Bone marrow (tissue), 2 donors: ENCODE data around the gene UPB1.
A peak's percentile ranks its signal among the peaks of the same experiment; 100 is the strongest.
"Not testable (repeated sequence)": the region's sequence is repeated elsewhere in the genome, so short reads cannot be mapped to it uniquely, and the experiment has no call there.

Source experiments
- DNase-seq, 2 donors: peaks; one replicate each; lab custom pipeline; 2025; lab: John Stamatoyannopoulos, UW

UPB1 gene

DNA sequence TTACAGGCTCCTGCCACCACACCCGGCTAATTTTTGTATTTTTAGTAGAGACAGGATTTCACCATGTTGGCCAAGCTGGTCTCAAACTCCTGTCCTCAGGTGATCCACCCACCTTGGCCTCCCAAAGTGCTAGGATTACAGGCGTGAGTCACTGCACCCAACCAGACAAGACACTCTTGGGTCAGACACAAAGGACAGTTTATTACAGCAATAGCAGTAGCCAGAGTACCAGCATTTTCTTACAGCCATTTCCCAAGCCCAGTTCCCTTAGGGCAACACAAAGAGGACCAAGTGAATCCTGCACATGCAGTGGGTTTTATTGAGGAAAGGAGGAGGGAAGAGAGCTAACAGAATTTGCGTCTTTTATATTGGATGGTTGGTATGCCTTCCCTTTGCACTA is 35.8 kb downstream of the UPB1 start:
- not testable (repeated sequence) for DNase-seq

DNA sequence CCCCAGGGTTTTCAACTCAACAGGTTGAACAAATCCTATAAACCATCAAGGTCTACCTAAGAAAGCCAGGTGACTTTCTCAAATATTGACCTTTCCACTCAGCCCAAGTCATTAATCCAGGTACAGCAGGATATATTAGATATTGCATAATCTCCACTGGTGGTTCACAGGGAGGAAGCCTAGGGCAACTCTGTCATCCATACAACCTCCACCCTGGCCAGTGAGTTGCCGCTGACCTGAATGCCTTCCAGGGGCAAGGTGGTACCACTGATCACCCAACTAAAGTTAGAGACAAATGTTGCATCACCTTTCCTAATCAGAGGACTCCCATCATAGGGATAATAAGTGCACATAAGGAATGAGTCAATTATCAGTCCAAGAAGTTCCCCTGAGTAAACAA is 36.9 kb downstream of the UPB1 start:
- no peak for DNase-seq

DNA sequence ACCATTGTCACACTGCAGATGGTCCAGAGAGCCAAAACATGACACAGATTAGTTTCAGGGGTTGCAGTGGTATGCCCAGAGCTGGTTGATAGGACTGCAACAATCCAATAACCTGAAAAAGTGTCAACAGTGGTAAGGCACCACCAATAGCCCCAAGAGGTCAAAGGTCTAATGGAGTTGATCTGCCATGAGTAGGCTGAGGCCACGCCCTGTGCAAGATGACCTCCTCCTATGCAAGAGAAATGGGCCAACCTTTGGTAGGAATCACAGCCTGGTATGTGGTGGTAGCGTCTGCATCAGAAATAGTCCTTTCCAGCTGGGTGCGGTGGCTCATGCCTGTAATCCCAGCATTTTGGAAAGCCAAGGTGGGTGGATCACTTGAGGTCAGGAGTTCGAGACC is 40.2 kb downstream of the UPB1 start:
- no peak for DNase-seq

DNA sequence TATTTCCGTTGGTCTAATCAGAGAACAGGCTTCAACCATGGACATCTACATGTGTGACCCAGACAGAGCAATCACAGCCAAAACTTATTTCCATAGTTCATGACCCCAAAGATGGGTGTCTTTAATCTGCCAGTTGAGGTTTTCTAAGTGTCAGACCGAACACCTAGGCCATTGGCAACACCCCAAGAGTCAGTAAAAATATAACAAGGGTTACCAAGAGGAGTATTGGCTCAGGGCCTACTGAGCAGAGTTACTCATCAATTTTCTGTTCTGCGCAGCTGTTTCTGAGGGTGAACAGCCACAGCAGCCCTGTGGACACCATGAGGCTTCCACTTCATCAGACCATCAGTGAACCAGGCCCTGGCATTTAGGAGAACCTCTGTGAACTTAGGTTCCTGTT is 41.0 kb downstream of the UPB1 start:
- no peak for DNase-seq

DNA sequence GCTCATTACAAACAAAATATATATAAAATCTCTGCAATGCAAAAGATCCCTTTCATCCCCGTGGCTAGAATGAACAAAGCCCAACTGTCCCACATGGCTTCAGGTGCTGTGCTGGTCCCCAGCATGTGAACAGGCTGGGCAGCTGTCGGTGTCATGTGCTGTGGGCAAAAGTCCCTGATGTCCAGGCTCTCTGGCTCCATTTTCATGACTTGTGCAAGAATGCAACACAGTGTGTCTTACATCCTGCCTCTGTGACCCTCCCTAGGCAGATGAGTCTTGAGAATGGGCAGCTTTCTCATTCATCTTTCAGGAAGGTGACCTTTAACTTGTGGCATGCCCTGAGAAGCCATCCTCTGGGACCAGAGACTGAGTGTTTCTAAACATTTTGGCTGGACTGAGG is 45.3 kb downstream of the UPB1 start:
- no peak for DNase-seq

DNA sequence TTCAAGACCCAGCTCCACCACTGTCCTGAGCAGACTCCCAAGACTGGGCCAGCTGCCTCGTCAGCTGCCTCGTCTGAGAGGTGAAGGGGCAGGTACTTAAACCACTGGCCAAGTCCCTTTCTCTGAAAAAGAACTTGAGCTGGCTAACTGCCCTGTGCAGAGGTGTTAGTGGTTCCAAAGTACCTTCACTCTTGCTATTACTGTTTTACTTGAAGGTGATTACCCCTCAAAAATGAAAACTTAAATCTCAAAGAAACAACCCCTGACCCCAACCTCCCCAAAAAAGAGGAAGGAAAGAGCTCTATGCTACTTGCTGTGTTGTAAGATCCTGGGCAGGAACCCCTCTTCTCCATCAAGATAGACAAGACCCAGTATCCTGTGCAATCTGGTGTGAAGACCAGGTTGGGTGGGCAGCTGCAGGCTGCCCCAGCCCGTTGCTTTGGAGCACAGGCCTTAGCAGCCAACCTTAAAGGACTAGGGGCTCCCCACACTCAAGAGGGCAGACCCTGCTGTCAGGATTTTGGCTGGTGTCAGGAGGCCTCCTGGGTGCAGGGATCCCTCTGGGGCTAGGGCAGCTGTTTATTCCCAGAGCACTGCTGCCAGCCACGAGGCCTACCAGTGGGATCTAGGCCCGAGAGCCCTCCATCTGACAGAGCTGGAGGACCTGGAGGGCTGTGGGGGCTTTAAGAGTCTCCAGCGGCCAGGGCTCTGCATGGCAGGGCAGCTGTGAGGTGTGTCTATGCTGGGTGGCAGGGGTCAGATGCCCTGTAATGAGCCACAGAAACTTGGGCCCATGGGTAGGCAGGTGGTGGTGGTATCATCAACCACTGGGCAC is 46.8 kb downstream of the UPB1 start:
- DNase-seq: peak in 1 of 2 donors; percentile 49

DNA sequence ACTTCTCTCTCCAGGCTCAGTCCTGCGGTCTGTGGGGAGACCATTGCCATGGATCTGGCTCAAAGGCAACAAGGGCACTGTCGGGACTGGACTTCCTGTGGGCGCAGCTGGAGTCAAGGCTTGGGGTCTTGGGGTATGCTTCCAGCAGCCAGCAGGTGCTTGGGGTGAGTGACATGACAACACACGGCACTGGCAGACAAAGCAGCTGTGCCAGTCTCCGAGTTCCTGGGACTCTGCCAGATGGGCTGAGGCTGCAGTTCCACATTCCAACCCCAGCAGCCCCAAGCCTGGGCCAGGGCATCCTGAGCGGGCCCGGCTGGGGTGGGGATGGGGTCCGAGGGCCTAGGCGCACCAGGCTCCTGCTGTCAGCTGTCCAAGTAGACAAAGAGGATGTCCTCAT is 47.5 kb downstream of the UPB1 start:
- DNase-seq: no peak

DNA sequence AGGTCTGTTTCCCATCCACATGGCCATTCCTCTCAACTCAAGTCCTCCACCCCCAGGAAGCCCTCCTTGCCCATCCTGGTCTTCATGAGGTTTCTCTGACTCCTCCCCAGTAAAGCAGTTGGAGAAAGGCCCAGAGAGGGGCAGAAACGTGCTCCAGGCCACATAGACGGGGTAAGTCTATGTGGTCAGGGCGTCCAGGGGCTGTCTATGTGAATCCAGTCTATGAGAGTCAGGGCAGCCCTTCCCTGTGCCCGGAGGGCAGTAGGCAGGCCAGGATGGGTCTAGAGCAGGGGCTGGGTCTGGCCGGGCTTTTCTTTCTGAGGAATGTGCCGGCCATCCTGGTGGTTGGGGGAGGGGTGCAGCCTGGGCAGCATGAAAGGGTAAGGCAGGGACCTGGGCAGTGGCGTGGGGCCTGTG is 48.1 kb downstream of the UPB1 start:
- no peak for DNase-seq

DNA sequence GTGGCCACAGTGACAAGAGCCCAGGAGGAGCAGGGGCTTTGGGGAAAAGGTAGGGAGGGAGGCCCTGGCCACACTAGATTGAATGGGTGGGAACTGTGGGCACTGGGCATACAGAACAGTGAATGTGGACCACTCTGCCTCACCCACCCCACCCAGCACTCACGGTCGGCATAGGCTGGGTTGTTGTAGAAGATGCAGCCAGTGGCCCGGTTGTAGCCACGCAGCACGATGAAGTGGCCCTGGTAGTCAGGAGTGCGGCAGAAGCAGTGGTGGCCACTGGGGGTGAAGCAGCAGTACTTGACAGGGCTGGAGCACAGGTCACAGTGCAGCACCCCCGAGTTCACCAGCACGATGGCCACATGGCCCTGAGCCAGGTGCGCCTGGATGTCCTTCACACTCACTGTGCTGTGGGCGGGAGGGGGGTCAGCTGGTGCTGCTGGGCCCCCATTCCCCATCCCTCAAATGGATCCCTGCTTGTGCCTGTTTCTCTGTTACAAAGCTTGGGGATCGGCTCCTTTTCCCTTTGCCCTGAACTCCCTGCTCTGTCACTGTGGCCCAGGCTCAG is 48.6 kb downstream of the UPB1 start:
- DNase-seq: no peak

DNA sequence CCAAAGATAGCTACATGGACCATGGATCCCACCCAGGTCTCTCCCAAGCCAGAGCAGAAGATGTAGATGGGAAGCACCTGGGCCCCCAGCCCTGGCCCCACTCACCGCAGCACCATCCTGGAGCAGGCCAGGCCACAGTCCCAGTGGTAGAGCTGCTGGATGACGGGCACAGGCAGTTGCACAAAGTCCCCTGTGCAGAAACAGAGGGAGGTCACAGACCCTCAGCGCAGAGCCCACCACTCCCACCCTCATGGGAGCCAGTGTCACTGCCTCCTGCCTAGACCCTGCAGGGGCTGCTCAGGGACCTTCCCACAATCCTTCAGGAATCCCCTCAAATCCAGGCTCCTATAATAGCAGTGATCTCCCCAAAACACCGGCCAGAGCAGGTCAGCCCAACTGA is 53.7 kb downstream of the UPB1 start:
- DNase-seq: no peak

DNA sequence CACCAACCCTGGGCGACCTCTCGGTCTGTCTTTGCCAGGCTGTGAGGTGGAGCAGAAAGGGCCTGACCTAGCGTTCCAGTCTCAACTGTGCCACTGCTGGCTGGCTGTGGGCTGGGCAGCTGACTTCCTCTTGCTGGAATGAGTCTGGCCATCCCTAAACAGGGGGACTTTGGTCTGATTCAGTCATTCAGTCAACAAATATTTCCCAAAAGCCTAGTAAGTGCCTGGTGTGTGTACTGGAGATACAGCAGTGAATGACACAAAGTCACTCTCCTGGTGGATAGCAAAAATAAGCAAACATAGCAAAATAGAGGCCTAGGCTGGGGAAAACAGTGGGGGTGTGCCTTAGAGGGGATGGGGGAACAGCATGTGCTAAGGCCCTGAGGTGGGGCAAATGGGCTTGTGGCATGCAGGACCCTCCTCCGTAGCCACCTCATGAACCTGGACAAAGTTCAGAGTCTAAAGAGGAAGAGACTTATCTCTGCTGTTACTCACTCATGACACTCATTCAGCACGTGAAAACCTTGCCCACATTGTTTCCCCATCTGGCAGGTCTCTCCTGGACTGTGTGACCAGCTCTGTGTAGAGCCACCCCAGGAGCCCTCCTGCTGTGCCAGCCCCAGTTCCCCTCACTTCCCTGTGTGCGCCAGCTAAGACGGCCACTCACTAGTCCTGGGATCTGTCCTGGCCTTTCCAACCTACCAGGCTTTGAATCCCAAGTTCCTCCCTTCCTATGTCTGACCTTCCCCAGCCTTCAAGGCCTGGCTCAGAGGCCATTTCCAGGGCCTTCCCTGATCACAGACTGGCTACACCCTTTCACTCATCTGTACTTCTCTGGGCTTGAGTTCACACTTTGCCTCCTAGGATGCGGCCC is 55.1 kb downstream of the UPB1 start:
- DNase-seq: no peak

DNA sequence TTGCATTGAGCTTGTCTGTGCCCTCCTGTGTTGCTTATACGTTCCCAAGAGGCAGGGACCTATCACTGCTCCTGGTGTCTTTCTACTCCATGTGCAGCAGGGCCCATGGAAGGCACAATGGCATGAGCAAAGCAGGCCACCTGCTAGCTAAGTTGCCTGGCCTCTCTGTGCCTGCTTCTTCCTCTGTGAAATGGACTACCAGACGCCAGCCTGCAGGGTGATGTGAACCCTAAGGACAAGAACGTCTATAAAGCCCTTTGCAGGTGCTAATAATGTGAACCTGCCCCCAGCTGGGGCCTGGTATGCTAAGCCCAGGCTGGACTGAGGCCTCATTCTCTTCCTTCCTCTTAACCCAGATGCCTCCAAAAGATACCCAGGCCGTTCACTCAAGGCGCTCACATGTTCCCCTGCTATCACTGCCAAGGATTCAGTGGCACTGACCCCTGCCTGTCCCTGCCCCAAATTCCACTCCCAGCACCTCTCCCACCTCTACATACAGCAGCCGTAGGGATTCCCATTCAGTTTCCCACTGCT is 55.8 kb downstream of the UPB1 start:
- DNase-seq: no peak

DNA sequence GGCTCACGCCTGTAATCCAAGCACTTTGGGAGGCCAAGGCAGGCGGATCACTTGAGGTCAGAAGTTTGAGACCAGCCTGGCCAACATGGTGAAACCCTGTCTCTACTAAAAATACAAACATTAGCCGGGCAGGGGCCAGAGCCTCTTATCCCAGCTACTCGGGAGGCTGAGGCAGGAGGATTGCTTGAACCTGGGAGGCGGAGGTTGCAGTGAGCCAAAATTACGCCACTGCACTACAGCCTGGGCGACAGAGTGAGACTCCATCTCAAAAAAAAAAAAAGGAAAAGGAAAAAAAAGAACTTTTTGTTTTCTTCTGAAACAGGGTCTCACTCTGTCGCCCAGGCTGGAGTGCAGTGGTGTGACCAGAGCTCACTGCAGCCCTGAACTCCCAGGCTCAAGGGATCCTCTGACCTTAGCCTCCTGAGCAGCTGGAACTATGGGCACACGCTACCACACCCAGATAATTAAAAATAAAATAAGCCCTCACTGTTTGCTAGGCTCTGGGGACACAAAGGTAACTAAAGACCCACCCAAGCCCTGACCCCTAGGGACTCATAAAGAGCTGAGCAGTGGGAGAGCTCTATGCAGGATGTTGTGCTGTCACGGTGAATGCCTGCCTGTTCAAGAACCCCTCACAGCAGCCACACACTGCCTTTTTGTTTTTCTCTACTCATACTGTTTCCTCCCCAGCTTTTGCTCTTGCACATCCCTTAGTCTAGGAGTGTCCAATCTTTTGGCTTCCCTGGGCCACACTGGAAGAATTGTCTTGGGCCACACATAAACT is 57.6 kb downstream of the UPB1 start:
- not testable (repeated sequence) for DNase-seq

DNA sequence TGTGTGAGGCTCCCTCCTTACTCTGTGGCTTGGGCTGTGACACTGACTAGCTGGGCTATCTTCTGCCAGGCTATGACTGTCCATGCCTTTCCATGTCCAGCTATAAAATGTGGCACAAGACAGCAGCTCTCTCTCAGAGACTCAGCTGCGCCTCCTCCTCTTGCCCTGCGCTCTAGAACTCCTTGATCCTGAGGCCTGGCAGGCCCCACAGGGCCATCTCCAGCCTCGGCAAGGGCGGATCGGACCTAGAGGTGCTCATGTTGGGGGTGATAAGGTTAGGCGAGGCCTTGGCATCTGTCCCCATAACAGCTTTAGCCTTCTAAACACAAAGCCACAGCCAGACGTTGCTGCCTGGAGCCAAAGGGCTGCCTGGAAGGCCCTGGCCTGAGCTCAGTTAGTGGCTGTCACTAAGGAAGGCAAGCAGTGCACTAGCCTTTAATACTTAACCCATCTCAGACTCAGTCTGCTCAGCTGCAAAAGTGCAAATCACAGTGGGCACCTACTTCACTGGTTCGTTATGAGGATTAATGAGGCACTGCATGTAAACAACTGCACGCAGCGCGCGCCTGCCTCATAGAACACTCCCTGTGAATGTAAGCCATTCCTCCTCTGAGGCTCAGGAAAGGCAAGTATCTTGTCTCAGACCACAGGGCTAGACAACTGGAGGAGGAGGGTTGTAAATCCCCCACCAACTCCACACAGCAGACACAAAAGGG is 58.6 kb downstream of the UPB1 start:
- DNase-seq: no peak

DNA sequence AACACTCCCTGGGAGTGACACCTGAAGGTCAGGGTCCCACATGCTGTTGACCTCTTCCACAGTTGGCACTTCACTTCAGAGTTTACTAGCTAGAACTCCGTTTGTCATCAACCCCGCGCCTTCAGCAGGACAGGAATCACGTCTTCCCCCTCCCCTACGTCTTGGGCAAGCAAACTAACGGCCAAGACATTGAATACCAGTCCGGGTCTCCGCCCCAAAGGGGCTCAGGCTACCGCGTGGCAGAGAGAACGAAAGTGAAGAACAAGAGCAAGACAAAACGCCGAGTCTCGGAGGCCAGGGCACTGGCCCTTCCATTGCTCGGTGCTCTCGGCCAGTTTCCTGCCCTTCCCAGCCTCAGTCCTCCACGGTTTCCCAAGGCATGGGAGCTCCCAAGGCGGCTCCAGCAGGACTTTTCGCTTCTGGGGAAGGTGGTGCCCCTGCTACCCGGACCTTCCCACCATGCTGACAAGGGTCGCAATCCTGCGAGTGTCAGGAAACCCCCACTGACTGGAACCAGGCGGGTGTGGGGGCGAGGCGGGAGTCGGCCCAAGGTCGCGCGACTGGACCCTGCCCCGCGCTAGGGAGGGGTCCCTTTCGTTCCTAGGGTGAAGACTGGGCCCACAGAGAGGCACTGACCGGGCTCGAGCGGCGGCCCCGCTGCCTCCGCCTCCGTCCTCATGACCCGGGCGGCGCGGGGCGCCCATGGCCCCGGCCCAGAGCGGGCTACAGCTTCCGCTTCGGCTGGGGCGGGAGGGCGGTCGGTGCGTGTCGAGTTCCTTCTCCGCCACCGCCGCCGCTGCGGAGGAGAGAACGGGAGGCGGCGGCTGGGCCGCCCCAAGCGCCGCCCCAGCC is 59.4 kb downstream of the UPB1 start, which contains the start of gene GUCD1:
Gene GUCD1, minus strand, starts transcription at position 826 of the 852 bp plus-strand sequence. Its CDS starts 147 bp downstream, at position 679.
- peak in 1 of 2 donors; percentile 5 for DNase-seq

DNA sequence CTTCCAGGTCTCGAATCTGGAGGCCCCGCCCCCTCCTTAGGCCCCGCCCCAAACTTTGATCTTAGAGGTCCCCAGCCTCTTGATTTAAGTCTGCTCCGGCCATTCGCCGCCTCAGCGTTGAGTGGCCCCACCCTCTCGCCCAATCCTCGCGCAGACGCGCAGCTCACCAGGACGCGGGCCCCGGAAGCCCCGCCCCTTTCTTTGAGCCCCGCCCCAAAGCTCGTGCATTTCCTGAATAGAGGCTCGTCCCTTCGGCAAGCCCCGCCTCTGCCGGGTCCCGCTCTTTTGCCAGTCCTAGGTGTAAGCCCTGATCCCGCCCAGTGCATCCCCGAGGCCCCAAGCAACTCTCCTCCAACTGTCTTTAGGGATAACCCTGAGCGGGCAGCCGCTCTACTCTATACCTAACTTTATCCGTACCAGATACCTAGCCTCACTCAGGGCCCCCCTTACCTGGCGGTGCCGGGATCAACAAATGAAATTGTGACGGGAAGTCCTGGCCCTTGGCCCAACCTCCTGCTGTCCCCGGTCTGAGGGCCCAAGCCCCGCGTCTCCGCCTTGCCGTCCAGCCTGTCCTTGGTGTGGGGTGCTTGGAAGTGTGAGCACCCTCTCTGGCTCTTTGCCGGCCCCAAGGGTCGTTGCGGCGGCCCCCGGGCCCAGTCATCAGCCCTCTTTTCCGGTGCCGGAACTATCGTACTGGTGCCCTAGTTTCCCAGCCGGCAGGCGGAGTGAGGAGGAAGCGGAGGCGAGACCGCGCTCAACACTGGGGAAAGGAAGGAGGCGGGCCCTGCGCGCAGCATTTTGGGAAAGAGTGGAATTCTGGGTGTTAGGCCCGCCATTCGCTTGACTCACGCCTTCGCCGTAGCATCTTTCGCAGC is 60.3 kb downstream of the UPB1 start, which contains the start of gene SNRPD3:
Gene SNRPD3, plus strand, starts transcription at position 835 of the 875 bp plus-strand sequence. CDS start 1,676 bp downstream, outside the sequence.
- DNase-seq: peak; percentile 96 to 99

DNA sequence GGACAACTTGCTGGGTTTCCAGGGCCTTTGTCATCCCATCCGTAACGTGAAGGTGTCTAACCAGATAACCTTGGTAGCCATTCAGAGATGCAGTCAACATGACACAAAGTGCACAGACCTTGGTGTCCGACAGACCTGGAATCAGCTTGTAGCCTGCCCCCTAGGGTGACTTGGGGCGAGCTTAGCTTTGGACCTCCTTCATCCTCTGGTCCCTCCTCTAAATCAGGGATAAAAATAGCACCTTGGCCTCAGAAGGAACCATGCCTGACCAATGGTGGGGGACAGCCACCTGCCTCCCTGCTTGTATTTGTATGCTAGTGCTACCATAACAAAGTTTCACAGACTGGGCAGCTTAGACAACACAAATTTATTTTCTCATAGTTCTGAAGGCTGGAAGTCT is 64.3 kb downstream of the UPB1 start:
- no peak for DNase-seq

DNA sequence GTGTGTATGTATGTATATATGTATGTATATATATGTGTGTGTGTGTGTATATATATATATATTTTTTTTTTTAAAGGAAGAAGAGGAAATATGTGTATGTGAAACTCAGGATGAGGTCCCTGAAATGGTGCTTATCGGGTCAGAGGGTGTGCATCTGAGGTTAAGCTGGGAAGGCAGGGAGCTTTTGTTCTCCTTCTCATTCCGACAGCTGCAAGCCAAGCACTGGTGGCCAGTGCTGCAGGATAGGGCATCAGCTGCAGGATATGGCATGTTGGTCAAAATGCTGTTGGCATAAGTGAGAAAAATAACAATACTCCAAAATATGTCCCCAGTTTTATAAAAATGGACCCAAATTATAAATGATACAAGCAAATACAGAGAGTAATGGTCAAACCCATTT is 68.1 kb downstream of the UPB1 start:
- DNase-seq: no peak
